ENCODE measurements around the gene BMP5.

BMP5 gene

GRCh38 chr6:55713436-55713835 lies 162.0 kb downstream of the BMP5 start:
- Histone ChIP-seq H3K4me3 (replicated peaks; ENCODE audit: low read depth, low read length) (no peak overlapping the region), H3K27me3 (replicated peaks; ENCODE audit: control insufficient read depth, insufficient read depth, low read length) (no peaks in the 10 kb centered on the region), H3K36me3 (ENCODE audit: control insufficient read depth, insufficient read depth, low read length) (no peaks in the 10 kb centered on the region)
- no peak for TF ChIP-seq CTCF (IDR thresholded peaks at IDR 0.05; ENCODE audit: insufficient read depth, low read length, poor library complexity, severe bottlenecking)
- peak; percentile 22 for DNase-seq (ENCODE audit: extremely low read depth, insufficient read length)

GRCh38 chr6:55708711-55709110 lies 166.7 kb downstream of the BMP5 start:
- TF ChIP-seq CTCF (IDR thresholded peaks at IDR 0.05; ENCODE audit: insufficient read depth, low read length, poor library complexity, severe bottlenecking) = no peak
- Histone ChIP-seq H3K4me3 (replicated peaks; ENCODE audit: low read depth, low read length) (no peak overlapping the region), H3K36me3 (ENCODE audit: control insufficient read depth, insufficient read depth, low read length) (no peaks in the 10 kb centered on the region), H3K27me3 (replicated peaks; ENCODE audit: control insufficient read depth, insufficient read depth, low read length) (no peaks in the 10 kb centered on the region)
- no peak for DNase-seq (ENCODE audit: extremely low read depth, insufficient read length)

- Histone ChIP-seq H3K36me3 (ENCODE audit: control insufficient read depth, insufficient read depth, low read length) (no peaks in the 10 kb centered on the region), H3K27me3 (replicated peaks; ENCODE audit: control insufficient read depth, insufficient read depth, low read length) (no peaks in the 10 kb centered on the region), H3K4me3 (replicated peaks; ENCODE audit: low read depth, low read length) (no peak overlapping the region)
- DNase-seq (ENCODE audit: extremely low read depth, insufficient read length) = peak; percentile 13
- no peak for TF ChIP-seq CTCF (IDR thresholded peaks at IDR 0.05; ENCODE audit: insufficient read depth, low read length, poor library complexity, severe bottlenecking)
Measured at GRCh38 chr6:55705451-55706440, 169.6 kb downstream of the BMP5 start.

- H3K36me3 ChIP-seq (ENCODE audit: control insufficient read depth, insufficient read depth, low read length) = no peaks in the 10 kb centered on the region
- no peak for DNase-seq (ENCODE audit: extremely low read depth, insufficient read length)
- TF ChIP-seq CTCF (IDR thresholded peaks at IDR 0.05; ENCODE audit: insufficient read depth, low read length, poor library complexity, severe bottlenecking) = no peak
Measured at GRCh38 chr6:55704421-55704820, 171.0 kb downstream of the BMP5 start.

More at GRCh38 chr6:55704421-55704820, 171.0 kb downstream of the BMP5 start:
- Histone ChIP-seq H3K4me3 (replicated peaks; ENCODE audit: low read depth, low read length) (no peak overlapping the region), H3K27me3 (replicated peaks; ENCODE audit: control insufficient read depth, insufficient read depth, low read length) (no peaks in the 10 kb centered on the region)
